ENCODE results near the gene HMCN1. TPM values are rescaled to one million over a fixed set of nuclear protein-coding genes. Genes with fewer than 3 reads are reported as not detected.

Gene HMCN1
- total RNA-seq, 1 donor from 2014 or later, result 28.0 TPM

DNA sequence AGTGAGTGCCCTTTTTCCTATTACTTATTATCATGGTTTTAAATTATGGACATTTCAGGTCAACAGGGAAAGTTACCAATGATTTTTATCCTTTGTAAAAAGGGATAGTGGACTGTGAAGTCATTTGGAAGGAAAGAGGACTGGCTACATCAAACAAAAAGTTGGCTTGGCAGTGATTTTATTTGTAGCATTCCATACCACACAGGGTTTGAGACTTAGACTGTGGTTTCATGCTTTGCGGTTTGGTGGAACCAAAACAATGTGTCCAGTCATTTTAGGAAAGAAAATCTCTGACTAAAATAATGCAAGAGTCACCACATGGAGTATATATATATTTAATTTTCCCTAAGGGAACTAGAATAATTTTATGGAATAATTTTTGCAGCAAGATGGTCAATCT is 239.5 kb downstream of the HMCN1 start:
- no peaks in the 10 kb centered on the region for H3K4me1 ChIP-seq
- H3K27me3 ChIP-seq (ENCODE audit: low read depth), result no peaks in the 10 kb centered on the region
- TF ChIP-seq, protein P1, sequence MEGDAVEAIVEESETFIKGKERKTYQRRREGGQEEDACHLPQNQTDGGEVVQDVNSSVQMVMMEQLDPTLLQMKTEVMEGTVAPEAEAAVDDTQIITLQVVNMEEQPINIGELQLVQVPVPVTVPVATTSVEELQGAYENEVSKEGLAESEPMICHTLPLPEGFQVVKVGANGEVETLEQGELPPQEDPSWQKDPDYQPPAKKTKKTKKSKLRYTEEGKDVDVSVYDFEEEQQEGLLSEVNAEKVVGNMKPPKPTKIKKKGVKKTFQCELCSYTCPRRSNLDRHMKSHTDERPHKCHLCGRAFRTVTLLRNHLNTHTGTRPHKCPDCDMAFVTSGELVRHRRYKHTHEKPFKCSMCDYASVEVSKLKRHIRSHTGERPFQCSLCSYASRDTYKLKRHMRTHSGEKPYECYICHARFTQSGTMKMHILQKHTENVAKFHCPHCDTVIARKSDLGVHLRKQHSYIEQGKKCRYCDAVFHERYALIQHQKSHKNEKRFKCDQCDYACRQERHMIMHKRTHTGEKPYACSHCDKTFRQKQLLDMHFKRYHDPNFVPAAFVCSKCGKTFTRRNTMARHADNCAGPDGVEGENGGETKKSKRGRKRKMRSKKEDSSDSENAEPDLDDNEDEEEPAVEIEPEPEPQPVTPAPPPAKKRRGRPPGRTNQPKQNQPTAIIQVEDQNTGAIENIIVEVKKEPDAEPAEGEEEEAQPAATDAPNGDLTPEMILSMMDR (IDR thresholded peaks at IDR 0.05), result no peak
- H3K27ac ChIP-seq, result no peak overlapping the region
- no peak for ATAC-seq
- no peak overlapping the region for H3K4me3 ChIP-seq
- intact Hi-C loops (cut with DNase I), result no loop called here
- H3K36me3 ChIP-seq, result no peaks in the 10 kb centered on the region
- H3K9me3 ChIP-seq, result no peaks in the 10 kb centered on the region
- no peak for DNase-seq

DNA sequence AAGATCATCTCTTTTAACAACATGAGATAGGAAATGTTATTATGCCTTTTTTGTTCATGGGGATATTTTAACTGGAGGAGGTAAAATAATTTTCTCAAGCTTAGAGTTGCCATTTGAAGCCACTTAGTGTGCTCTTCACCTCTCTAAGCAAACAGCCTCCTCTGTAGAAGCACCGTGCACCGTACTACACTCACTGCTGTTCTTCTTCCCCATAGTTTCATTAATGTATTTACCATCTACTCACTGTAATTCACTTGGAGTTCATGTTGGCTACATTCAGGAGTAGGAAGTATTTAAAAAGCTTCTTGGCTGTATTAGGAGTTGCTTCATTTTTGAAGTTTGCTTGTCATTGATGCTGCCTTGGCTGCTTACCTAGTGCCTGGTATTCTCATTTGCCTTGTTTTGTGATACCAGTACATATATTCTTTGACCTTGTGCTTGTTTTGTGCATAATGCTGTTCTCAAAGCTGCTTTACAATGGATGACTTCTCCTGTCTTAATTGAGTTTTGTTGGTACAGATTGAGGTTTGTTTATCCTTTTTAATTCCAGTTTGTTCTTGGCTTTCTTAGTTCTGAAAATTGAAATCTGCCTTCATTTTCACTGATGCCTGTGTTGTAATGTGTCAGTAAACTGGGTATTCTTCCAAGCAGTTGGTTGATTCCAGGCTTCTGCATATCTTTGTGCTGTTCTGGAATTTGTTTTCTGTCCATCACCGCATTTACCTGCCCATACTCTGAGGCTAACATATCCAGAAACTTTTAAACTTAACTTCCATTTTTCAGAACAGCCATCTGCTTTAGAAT is 240.4 kb downstream of the HMCN1 start:
- H3K4me3 ChIP-seq, result no peak overlapping the region
- DNase-seq (no peak), ATAC-seq (peak in 1 of 2 donors; percentile 50)
- H3K4me1 ChIP-seq, result no peaks in the 10 kb centered on the region
- H3K27me3 ChIP-seq (ENCODE audit: low read depth), result no peaks in the 10 kb centered on the region
- TF ChIP-seq, protein P1 (IDR thresholded peaks at IDR 0.05), result no peak
- no peaks in the 10 kb centered on the region for H3K9me3 ChIP-seq
- no peak overlapping the region for H3K27ac ChIP-seq
- H3K36me3 ChIP-seq, result no peaks in the 10 kb centered on the region
- intact Hi-C loops (cut with DNase I), result no loop called here

DNA sequence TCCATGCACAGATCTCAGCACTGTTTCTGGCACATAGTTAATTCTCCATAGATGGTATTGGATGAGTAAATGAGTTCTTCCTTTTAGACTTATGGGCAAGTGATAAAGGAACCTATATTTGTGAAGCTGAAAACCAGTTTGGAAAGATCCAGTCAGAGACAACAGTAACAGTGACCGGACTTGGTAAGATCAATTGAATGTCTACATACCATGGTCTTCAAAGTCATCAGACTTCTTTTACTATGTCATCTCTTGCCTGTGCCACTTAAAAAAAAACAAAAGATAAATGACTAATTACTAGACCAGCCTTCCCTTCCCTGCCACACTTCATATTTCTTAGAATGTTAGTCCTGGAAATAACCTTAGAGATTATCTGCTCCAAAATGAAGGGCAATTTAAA is 246.7 kb downstream of the HMCN1 start:
- Histone ChIP-seq H3K9me3 (no peaks in the 10 kb centered on the region), H3K4me1 (peaks cover 12% of the 10 kb centered on the region), H3K36me3 (no peaks in the 10 kb centered on the region), H3K27ac (no peak overlapping the region), H3K4me3 (no peak overlapping the region), H3K27me3 (ENCODE audit: low read depth) (no peaks in the 10 kb centered on the region)
- TF ChIP-seq, protein P1 (IDR thresholded peaks at IDR 0.05), result no peak
- intact Hi-C loops (cut with DNase I), result no loop called here
- ATAC-seq (no peak), DNase-seq (no peak)

DNA sequence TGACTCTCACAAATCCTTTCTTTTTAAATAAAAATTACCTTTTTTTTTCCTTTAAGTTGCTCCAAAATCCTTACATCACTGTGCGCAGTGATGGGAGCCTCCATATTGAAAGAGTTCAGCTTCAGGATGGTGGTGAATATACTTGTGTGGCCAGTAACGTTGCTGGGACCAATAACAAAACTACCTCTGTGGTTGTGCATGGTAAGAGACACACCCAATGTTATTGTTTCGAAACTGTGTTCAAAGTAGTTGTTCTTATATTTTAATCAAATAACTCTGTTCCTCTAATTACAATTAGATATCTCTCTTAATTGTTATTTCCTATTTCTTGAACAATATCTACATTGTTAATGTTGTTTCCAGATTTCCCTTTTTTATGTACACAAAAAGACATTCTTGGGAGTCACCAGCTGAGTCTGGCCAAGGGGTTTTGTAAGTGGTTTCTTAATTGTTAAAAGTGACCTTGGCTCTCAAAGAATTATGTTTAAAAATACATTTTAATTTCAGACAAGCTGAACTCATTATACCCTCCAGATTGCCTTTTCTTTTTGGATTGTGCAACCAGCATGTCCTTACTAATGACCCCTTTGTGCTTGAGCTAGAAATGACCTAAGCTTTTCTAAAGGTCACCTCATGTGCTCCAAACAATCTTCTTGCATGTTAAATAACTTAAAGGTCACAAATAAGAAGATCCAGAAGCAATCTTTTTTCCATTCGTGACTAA is 250.1 kb downstream of the HMCN1 start:
- Histone ChIP-seq H3K36me3 (no peaks in the 10 kb centered on the region), H3K4me1 (peaks cover 12% of the 10 kb centered on the region), H3K27ac (no peak overlapping the region), H3K27me3 (ENCODE audit: low read depth) (no peaks in the 10 kb centered on the region), H3K4me3 (no peak overlapping the region), H3K9me3 (no peaks in the 10 kb centered on the region)
- ATAC-seq, result no peak
- TF ChIP-seq, protein P1 (IDR thresholded peaks at IDR 0.05), result no peak
- intact Hi-C loops (cut with DNase I), result no loop called here
- no peak for DNase-seq

DNA sequence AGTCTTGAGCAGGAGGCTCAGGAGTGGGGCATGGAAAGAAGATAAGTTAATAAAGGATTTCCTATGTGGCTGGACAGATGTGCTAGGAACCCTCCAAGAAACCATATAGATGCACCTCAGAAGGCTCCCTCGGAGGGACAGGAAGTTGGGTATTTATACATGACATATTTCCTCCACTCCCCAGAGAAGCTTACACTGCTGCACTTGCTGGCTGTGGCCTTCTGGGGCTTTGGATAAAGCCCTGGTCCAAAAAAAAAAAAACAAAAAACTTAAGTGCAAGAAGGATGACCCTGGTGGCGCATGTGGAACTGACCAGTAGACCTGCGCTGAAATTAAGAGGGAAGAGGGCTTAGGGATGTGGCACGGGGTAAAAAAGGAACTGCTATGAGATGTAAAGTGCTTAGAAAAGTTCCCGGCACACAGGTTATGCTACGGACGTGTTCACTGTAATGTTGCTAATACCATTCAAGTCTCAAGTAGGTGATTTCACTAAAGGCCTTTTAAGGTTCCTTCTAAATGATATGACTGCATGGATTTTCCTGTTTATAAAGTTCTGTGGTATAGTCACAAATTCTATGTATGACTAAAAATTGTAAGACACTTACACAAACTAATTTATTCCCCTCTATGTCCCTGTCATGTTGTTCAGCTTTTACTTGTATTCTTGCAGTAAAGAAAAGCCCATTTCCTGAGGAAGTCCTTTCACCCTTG is 253.6 kb downstream of the HMCN1 start:
- H3K27me3 ChIP-seq (ENCODE audit: low read depth), result no peaks in the 10 kb centered on the region
- TF ChIP-seq, protein P1 (IDR thresholded peaks at IDR 0.05), result no peak
- intact Hi-C loops (cut with DNase I), result no loop called here

More for the DNA sequence above, 253.6 kb downstream of the HMCN1 start:
- Histone ChIP-seq H3K4me3 (no peak overlapping the region), H3K36me3 (no peaks in the 10 kb centered on the region), H3K4me1 (peaks cover 12% of the 10 kb centered on the region), H3K27ac (no peak overlapping the region), H3K9me3 (no peaks in the 10 kb centered on the region)
- no peak for DNase-seq
- no peak for ATAC-seq
